GM21360 (cell line): ENCODE results near the gene CFAP45.
"Not testable (repeated sequence)": the region's sequence is repeated elsewhere in the genome, so short reads cannot be mapped to it uniquely, and the experiment has no call there.

Source experiments
- ATAC-seq: cut with Tn5 transposase; IDR thresholded peaks from one replicate; pipeline ENCODE4 v1.9.1; 2021; ENCODE audit warnings: mild to moderate bottlenecking, moderate library complexity; ENCODE audit not compliant: unreplicated experiment

CFAP45 gene

GRCh38 chr1:159908031-159908940 is 8.3 kb upstream of the CFAP45 start:
- no peak for ATAC-seq

GRCh38 chr1:159906960-159907359 is 7.0 kb upstream of the CFAP45 start:
- no peak for ATAC-seq

GRCh38 chr1:159904036-159904435 is 4.1 kb upstream of the CFAP45 start:
- ATAC-seq, result not testable (repeated sequence)

DNA sequence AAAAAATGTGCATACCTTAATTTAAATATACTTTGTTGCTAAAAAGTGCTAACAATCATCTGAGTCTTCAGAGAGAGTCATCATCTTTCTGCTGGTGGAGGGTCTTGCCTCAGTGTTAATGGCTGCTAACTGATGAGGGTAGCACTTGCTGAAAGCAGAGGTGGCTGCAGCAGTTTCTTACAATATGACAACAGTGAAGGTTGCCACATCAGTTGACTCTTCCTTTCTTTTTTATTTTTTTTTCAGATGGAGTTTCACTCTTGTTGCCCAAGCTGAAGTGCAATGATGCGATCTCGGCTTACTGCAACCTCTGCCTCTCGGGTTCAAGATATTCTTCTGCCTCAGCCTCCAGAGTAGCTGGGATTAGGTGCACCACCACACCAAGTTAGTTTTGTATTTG is 2.6 kb upstream of the CFAP45 start:
- ATAC-seq, result no peak

- no peak for ATAC-seq
Observed at GRCh38 chr1:159900755-159901360, 893 bp upstream of the CFAP45 start.

DNA sequence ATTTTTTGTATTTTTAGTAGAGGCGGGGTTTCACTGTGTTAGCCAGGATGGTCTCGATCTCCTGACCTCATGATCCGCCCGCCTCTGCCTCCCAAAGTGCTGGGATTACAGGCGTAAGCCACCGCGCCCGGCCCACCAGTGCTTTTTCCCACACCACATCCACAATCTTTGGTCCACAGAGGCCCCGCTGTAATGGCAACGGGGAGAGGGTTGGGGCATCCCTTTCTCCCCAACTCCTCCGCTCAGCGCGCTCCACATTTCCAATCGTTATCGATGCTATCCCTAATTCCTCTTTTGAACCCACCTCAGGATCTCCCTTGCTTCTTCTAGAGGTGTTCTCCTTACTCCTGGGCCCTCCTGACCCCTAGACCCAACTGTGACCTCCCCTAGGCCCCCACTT is 331 bp downstream of the CFAP45 start:
- ATAC-seq, result not testable (repeated sequence)

- no peak for ATAC-seq
Observed at GRCh38 chr1:159898527-159898926, 1.4 kb downstream of the CFAP45 start.

DNA sequence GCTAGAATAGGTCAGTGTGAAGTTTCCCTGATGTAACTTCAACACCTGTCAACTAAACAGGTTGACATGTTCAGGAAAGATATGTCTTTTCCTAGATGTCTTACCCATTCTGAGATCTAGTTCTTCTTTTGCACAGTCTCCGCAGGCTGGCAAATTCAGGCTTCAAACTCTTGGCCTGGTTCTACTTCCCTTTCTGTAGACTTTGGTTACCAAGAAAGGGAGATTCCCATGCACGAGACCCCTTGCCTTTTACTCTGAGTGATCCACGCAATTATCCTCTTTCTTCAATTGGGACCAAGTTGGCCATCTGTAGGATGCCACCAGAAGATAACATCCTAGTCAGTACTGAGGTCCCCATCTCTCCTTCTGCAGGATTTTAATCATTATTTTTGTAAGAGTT is 2.0 kb downstream of the CFAP45 start:
- ATAC-seq, result no peak

- no peak for ATAC-seq
Observed at GRCh38 chr1:159896546-159896930, 3.4 kb downstream of the CFAP45 start.

DNA sequence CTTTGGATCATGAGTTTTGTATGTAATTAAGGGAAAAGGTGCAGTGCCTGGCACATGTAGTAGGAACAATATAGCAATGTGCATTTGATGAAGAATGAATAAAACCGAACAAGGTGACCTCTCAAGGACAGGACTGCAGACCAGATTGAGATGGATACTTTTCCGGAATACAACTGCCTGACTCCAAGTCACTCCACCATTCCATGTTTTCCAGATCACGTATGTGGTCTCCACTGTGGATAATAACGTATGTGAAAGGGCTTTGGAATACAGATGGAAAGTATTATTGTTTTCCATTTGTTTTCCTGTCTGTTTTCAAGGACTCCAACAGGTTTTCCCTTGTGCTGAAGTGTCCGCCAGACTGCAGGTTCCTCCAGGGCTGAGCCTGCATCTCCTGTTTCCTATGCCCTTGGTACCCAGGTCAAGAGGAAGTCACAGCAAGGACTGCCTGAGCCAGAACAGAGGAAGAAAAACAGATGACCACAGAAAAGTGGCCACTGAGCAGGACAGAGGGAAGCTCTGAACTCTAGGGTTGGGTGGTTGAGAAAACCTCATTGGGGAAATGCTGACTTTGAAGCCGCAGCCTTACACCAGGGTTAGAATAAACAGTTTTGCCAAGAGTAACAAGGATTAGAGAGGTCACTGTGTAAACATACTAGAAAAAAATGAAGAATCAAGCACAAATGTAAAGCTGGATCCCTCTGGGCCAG is 4.0 kb downstream of the CFAP45 start:
- no peak for ATAC-seq

GRCh38 chr1:159895286-159895685 is 4.7 kb downstream of the CFAP45 start:
- no peak for ATAC-seq

DNA sequence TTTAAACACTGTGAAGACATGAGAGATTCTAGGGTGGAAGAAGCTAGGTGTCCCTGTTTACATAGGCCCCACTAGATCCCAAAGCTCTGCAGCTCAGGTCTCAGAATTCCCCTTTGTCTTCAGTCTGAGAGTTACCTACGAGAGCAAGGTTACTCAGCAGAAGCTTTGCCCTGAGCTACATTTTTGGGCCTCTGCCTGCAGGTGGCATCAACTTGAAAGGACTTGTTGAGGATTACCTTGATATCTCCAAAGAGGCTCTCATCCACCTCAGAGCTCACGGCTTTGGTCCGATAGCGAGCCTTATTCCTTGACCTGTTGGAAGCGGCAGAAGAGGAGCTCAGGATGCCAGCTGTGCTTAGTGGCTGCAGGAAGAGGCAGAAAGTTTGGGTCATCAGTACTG is 7.0 kb downstream of the CFAP45 start:
- ATAC-seq, result no peak

GRCh38 chr1:159891275-159892157 is 8.4 kb downstream of the CFAP45 start:
- no peak for ATAC-seq

DNA sequence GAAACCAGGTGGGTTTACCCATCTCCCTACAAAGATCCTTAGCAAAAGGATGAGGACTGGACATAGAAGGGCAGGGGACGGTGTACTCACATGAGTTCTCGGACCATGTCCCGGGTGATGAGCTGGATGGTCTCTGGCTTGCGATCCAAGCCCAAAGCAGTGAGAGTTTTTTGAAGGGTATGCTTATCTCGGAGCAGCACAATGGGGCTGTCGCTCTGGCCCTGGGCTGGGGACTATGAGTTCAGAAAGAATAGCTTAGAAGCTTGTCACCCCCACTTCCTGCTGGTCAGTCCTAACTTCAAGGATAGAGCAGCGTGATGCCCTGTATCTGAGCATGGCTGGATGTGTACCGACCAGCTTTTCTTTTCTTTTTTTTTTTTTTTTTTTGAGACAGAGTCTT is 9.6 kb downstream of the CFAP45 start:
- ATAC-seq, result no peak

DNA sequence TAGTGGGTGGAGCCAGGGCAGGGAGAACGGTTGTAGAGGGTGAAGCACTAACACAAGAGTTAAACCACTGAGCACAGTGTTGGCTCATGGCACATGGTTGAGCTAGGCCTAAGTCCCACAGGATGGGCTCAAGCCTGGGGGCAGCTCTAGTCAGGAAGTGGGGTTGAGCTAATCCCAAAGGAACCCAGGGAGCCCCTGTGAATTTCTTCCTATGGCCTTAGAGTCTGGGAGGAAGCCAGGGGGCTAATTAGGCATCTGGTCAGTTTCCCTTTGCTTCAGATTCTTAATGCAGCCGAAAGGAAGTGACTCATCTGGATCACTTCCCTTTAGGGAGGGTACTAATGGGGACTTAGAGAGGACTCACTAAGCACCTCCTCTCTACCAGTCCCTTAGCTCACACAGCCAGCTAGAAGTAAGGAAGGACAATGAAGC is 10.1 kb downstream of the CFAP45 start:
- peak; percentile 89 for ATAC-seq

- no peak for ATAC-seq
Observed at GRCh38 chr1:159889202-159889601, 10.8 kb downstream of the CFAP45 start.

- ATAC-seq, result no peak
Observed at GRCh38 chr1:159884296-159884695, 15.7 kb downstream of the CFAP45 start.

- no peak for ATAC-seq
Observed at GRCh38 chr1:159883134-159883533, 16.8 kb downstream of the CFAP45 start.

GRCh38 chr1:159882527-159882862 is 17.5 kb downstream of the CFAP45 start:
- no peak for ATAC-seq

- ATAC-seq, result no peak
Observed at GRCh38 chr1:159881622-159882526, 18.1 kb downstream of the CFAP45 start.
